Stimulated activated CD8-positive, alpha-beta memory T cell treated with anti-CD3 and anti-CD28 coated beads, Interleukin-7, amount 100 ng/mL, for 1 hour (primary cell): ENCODE results near the gene ABCC4.

Experiments
- DNase-seq, 2 donors: peaks; one replicate each; pipeline ENCODE4 v3.0.0-alpha.2; 2020; ENCODE audit warnings: low read depth in 2 of 2

ABCC4 gene

GRCh38 chr13:95118541-95119324 is 182.5 kb downstream of the ABCC4 start:
- no peak for DNase-seq

GRCh38 chr13:95117092-95117491 is 184.2 kb downstream of the ABCC4 start:
- no peak for DNase-seq

- no peak for DNase-seq
These were observed 185.7 kb downstream of the ABCC4 start for GRCh38 chr13:95115525-95115924.

- no peak for DNase-seq
These were observed 187.7 kb downstream of the ABCC4 start for GRCh38 chr13:95113601-95114000.

- DNase-seq, result no peak
These were observed 188.4 kb downstream of the ABCC4 start for GRCh38 chr13:95112883-95113282.

- no peak for DNase-seq
These were observed 189.6 kb downstream of the ABCC4 start for GRCh38 chr13:95111608-95112007.

GRCh38 chr13:95106562-95106961 is 194.7 kb downstream of the ABCC4 start:
- no peak for DNase-seq

- DNase-seq, result no peak
These were observed 200.5 kb downstream of the ABCC4 start for GRCh38 chr13:95100525-95101433.

GRCh38 chr13:95099541-95099940 is 201.7 kb downstream of the ABCC4 start:
- no peak for DNase-seq

GRCh38 chr13:95098916-95099315 is 202.3 kb downstream of the ABCC4 start:
- no peak for DNase-seq

GRCh38 chr13:95091755-95092154 is 209.5 kb downstream of the ABCC4 start:
- no peak for DNase-seq

GRCh38 chr13:95087746-95088305 is 213.4 kb downstream of the ABCC4 start:
- DNase-seq, result no peak

- no peak for DNase-seq
These were observed 214.5 kb downstream of the ABCC4 start for GRCh38 chr13:95086761-95087160.

GRCh38 chr13:95083758-95084157 is 217.5 kb downstream of the ABCC4 start:
- no peak for DNase-seq

- DNase-seq, result no peak
These were observed 218.2 kb downstream of the ABCC4 start for GRCh38 chr13:95083066-95083465.

- DNase-seq, result no peak
These were observed 225.7 kb downstream of the ABCC4 start for GRCh38 chr13:95075506-95075905.

GRCh38 chr13:95074820-95075219 is 226.4 kb downstream of the ABCC4 start:
- DNase-seq, result no peak

GRCh38 chr13:95073747-95074311 is 227.4 kb downstream of the ABCC4 start:
- no peak for DNase-seq

- no peak for DNase-seq
These were observed 233.9 kb downstream of the ABCC4 start for GRCh38 chr13:95067303-95067702.

GRCh38 chr13:95060014-95060519 is 241.2 kb downstream of the ABCC4 start:
- DNase-seq, result no peak

GRCh38 chr13:95059306-95059705 is 241.9 kb downstream of the ABCC4 start:
- no peak for DNase-seq

- DNase-seq, result no peak
These were observed 242.6 kb downstream of the ABCC4 start for GRCh38 chr13:95058680-95059079.
